GM21737 (cell line): ENCODE data around the gene GPC6.

Experiments
- ATAC-seq: cut with Tn5 transposase; IDR thresholded peaks from one replicate; pipeline ENCODE4 v1.9.1; 2021; ENCODE audit warnings: mild to moderate bottlenecking, moderate library complexity; ENCODE audit not compliant: unreplicated experiment

Gene GPC6

GRCh38 chr13:93956426-93956825, 729.8 kb downstream of the GPC6 start:
- no peak for ATAC-seq

DNA sequence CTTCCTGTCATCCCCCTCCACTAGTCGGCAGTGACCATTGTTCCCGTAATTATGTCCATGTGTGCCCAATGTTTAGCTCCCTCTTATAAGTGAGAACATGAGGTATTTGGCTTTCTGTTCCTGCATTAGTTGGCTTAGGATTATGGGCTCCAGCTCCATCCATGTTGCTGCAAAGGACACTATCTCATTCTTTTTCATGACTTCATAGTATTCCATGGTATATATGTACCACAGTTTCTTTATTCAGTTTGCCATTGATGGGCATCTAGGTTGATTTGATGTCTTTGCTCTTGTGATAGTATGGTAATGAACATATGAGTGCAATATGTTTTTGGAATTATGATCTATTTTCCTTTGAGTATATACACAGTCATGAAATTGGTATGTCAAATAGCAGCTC, 730.8 kb downstream of the GPC6 start:
- ATAC-seq: no peak

- no peak for ATAC-seq
These were observed 733.4 kb downstream of the GPC6 start for GRCh38 chr13:93959796-93960533.

- no peak for ATAC-seq
These were observed 736.9 kb downstream of the GPC6 start for GRCh38 chr13:93963266-93964145.

DNA sequence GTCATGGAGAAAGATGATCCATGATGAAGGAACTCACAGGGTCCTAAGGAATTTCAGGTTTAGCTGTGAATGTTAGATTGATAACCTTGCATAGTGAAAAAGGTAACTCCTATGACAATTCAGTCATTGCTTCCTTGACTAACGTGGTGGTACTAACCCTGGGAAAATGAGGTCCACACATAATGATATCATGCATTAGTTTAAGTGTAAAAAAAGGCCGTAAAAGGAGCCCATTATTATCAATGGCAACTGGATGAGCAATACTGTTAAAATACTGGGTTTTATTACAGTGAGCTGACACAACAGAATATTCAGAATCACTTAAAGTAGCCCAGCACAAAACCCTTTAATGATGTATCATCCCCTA, 737.5 kb downstream of the GPC6 start:
- no peak for ATAC-seq

- no peak for ATAC-seq
These were observed 739.0 kb downstream of the GPC6 start for GRCh38 chr13:93965587-93965986.

GRCh38 chr13:93966267-93966936, 739.8 kb downstream of the GPC6 start:
- ATAC-seq: no peak

- ATAC-seq: no peak
These were observed 740.7 kb downstream of the GPC6 start for GRCh38 chr13:93967286-93967685.

DNA sequence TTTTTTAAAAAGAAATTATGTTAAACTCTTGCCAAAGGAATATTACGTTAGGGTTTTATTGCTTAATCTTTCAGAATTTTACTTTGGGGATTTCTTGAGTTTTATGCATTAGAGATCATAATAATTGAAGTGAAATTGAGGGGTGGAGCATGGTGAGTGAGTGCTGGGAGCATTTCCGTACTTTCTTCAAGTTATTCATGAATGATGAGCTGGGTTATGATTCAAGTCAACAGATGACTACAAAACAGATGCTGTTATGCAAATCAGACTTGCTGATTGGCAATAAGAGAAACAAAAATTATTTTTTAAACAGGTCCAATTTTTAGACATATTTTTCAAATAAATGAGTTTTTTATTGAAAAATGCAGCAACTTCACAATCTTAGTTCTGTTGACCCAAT, 748.6 kb downstream of the GPC6 start:
- ATAC-seq: no peak

GRCh38 chr13:93976528-93976927, 749.9 kb downstream of the GPC6 start:
- ATAC-seq: no peak

DNA sequence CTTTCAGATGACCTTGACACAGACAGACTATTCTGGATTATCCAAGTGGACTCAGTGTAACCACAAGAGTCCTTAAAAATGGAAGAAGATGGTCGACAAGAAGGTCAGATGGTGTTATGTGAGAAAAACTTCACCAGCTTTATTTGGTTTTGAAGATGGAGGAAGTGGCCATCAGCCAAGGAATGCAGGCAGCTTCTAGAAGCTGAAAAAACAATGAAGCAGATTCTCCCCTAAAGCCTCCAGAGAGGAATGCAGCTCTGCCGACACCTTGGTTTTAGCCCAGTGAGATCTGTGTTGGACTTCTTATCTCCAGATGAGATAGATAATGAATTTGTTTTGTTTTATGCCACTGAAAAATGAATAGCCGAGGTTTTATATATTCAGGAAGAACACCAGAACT, 751.4 kb downstream of the GPC6 start:
- ATAC-seq: no peak

GRCh38 chr13:93981426-93981977, 754.9 kb downstream of the GPC6 start:
- ATAC-seq: no peak

DNA sequence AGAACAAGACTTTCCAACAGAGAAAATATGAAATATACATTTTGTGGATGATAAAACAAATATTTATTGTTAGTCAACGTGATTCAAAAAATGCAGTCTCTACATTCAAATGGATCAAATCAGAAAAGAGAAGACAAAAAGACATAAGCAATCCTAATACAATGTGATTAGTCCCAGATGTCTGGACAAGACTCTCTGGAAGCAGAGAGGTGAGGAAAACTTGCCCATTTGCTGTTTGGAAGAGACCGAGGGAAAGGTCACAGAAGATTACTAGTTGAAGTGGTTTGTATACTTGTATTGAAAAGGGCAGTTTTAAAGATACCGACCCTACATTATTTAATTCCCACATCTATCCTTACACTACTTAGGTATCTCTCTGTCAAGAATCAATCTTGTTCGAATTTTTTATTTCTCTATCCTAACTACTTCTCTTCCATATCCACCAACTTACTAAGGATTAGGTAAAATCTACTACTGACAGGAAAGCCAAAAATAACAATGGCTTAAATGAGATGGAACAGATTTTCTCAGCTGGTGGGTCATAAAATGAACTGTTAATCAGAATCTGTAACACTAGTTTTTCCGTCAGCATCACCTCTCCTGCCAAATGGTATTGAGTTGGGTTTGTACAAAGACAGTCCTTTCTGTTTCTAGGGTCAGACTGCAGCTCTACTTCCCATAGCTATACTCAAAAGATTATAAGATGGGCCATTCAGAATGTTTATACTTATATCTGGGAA, 755.7 kb downstream of the GPC6 start:
- no peak for ATAC-seq

- ATAC-seq: no peak
These were observed 757.4 kb downstream of the GPC6 start for GRCh38 chr13:93984052-93984451.

DNA sequence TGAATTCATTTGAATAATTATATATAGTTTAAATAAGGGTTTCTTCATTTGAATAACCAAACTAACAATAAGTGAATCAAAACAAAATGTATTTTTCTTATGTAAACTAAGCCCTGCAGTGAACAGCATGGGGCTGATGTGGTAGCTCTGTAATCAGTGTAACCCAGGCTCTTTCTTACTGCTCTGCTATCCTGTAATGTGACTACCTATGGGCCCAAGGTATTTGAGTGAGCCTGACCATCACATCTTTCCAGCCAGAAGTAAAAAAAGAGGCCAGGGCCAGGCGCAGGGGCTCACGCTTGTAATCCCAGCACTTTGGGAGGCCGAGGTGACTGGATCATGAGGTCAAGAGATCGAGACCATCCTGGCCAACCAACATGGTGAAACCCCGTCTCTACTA, 758.3 kb downstream of the GPC6 start:
- ATAC-seq: no peak

DNA sequence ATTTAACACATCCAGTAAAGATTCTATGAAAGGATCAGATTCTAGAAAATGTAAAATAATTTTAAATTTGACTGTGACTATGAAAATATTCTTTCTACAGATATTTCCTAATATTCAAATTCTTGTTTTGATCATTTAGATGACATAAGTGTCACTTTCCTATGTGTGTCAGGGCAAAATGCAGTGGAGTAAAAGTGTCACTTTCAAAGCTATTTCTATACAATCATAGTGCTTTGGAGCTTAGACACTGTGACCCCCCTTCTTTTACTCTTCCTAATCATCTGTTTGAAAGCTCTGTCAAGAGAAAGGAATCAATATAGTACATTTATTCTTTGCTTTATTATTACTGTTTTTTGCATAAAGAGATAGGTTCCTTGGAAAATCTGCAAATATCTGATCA, 760.9 kb downstream of the GPC6 start:
- ATAC-seq: no peak

DNA sequence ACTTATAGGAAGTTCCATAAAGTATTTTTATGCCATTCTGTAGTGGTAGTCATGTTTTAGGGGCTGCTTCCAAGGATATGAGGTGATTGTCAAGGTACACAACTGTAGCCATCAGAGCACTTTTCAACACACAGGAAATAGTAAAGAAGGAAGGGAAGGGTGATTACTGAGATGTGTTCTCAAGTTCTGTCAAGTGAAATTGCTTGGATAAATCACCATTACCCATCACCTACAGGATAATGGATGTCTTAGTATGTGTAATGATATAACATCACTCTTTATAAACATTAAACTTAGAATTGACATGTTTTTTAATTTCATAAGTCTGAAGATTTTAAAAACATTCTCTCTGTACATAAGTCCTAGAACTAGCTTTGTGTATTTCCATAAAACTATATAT, 765.0 kb downstream of the GPC6 start:
- no peak for ATAC-seq

DNA sequence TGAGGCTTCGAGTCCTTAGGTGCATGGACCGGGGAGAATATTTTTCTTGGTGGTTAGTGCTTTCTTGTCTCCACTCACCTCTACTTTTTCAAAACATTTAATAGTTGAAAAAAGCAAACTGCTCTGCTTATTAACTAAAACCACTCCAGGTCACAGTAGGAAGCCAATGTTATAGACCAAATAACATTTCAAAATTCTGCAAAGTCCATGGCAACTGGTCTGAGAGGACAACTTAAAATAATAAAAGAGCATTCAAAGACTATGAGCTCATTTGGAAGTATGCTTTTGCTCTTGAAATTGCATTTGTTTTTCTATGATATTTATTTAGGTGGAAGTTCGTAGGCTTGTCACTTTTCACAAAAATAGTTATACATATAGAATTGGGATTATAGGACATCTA, 769.9 kb downstream of the GPC6 start:
- ATAC-seq: no peak

GRCh38 chr13:94006296-94006695, 779.7 kb downstream of the GPC6 start:
- no peak for ATAC-seq

DNA sequence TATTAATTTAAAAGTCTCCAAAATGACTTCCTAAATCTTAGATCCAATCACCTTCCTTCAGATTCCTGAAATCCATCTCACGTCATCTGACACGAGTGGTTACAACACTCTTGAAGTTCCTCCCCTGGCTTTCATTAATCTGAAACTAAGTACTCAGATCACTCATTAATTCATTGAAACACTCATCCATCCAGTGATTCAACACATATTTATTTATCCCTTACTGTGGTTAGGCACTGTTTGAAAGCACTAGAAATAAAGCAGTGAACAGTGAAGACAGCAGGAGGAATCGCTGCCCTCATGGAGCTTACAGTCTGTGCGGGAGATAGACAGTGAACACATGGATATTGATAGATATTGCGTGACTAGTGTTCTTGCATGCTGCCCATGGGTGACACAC, 780.5 kb downstream of the GPC6 start:
- ATAC-seq: no peak

DNA sequence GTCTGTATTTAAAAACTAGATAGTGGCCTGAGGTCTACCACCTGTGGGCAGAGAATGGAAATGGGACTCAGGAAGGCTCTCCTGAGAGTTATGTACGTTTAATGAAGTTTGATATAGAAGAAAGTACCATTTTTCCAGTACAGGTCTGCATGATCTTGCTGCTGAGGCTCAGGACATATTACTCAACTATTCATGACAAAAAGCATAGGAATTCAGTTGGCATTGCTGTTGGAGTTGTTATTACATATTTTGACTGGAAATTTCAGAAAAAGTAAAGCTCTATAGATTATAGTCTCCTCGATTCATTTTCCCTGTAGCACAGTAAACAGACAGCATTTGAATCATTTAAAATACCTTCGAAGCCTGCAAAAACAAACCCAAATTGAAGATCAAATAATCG, 783.1 kb downstream of the GPC6 start:
- no peak for ATAC-seq
